H9 (cell line): Measurements from ENCODE around the gene ANKHD1. TPM values are rescaled to one million over a fixed set of nuclear protein-coding genes. Genes with fewer than 3 reads are reported as not detected.

Experiments used
- DNase-seq: peaks from one replicate; pipeline ENCODE4 v3.0.0-alpha.2; 2017
- H2AFZ ChIP-seq: one replicate; pipeline ENCODE4 v1.6.1; 2013; ENCODE audit warnings: mild to moderate bottlenecking, low read length, control low read depth, moderate library complexity
- H2AK5ac ChIP-seq: 2 replicates; pipeline ENCODE4 v1.6.1; 2013; ENCODE audit warnings: low read length, control low read depth, mixed read lengths; ENCODE audit not compliant: insufficient read length
- H2BK120ac ChIP-seq: one replicate; pipeline ENCODE4 v1.6.1; 2013; ENCODE audit warnings: low read depth, mild to moderate bottlenecking, low read length, control low read depth, inconsistent platforms; ENCODE audit not compliant: poor library complexity, severe bottlenecking
- H2BK12ac ChIP-seq: 2 replicates; pipeline ENCODE4 v1.6.1; 2013; ENCODE audit warnings: low read length, control low read depth, mixed read lengths, low read depth; ENCODE audit not compliant: insufficient read length
- H2BK15ac ChIP-seq: 2 replicates; pipeline ENCODE4 v1.6.1; 2013; ENCODE audit warnings: low read depth, low read length, control low read depth
- H2BK20ac ChIP-seq: one replicate; pipeline ENCODE4 v1.6.1; 2013; ENCODE audit warnings: low read depth, mild to moderate bottlenecking, low read length, control low read depth, inconsistent platforms; ENCODE audit not compliant: poor library complexity, severe bottlenecking
- H2BK5ac ChIP-seq: 2 replicates; pipeline ENCODE4 v1.6.1; 2013; ENCODE audit warnings: low read length, control low read depth, mixed read lengths; ENCODE audit not compliant: insufficient read length
- H3K14ac ChIP-seq: 2 replicates; pipeline ENCODE4 v1.6.1; 2013; ENCODE audit warnings: low read length, control low read depth; ENCODE audit not compliant: insufficient read depth
- H3K18ac ChIP-seq: 2 replicates; pipeline ENCODE4 v1.6.1; 2013; ENCODE audit warnings: low read depth, mild to moderate bottlenecking, mixed read lengths, low read length, control low read depth; ENCODE audit not compliant: insufficient read length
- H3K23ac ChIP-seq: 2 replicates; pipeline ENCODE4 v1.6.1; 2013; ENCODE audit warnings: low read length, control low read depth, mixed read lengths, low read depth; ENCODE audit not compliant: insufficient read length
- H3K23me2 ChIP-seq: 2 replicates; pipeline ENCODE4 v1.6.1; 2013; ENCODE audit warnings: low read depth, mild to moderate bottlenecking, mixed read lengths, low read length, control low read depth; ENCODE audit not compliant: insufficient read length, poor library complexity, severe bottlenecking
- H3K27ac ChIP-seq: 2 replicates; pipeline ENCODE4 v1.5.1; 2013; ENCODE audit warnings: low read length, control low read depth, mixed read lengths, low read depth; ENCODE audit not compliant: insufficient read length
- H3K27me3 ChIP-seq: 2 replicates; pipeline ENCODE4 v1.6.1; 2013; ENCODE audit warnings: low read length, control low read depth, inconsistent platforms; ENCODE audit not compliant: insufficient read depth
- H3K4ac ChIP-seq: 2 replicates; pipeline ENCODE4 v1.6.1; 2013; ENCODE audit warnings: low read depth, mild to moderate bottlenecking, control low read depth, inconsistent platforms, low read length, moderate library complexity
- H3K4me1 ChIP-seq: 2 replicates; pipeline ENCODE4 v1.6.1; 2013; ENCODE audit warnings: low read length, control low read depth, inconsistent platforms; ENCODE audit not compliant: insufficient read depth
- H3K4me2 ChIP-seq: 2 replicates; pipeline ENCODE4 v1.6.1; 2013; ENCODE audit warnings: low read length, control low read depth, mixed read lengths; ENCODE audit not compliant: insufficient read length, insufficient read depth
- H3K56ac ChIP-seq: 2 replicates; pipeline ENCODE4 v1.6.1; 2013; ENCODE audit warnings: low read depth, mild to moderate bottlenecking, mixed read lengths, low read length, control low read depth; ENCODE audit not compliant: insufficient read length
- H3K79me1 ChIP-seq: 2 replicates; pipeline ENCODE4 v1.6.1; 2013; ENCODE audit warnings: low read depth, mild to moderate bottlenecking, moderate library complexity, low read length, control low read depth, inconsistent platforms; ENCODE audit not compliant: insufficient read depth, poor library complexity, severe bottlenecking
- H3K79me2 ChIP-seq: 2 replicates; pipeline ENCODE4 v1.6.1; 2013; ENCODE audit warnings: low read length, control low read depth, inconsistent platforms; ENCODE audit not compliant: insufficient read depth
- H3K9ac ChIP-seq: 2 replicates; pipeline ENCODE4 v1.6.1; 2013; ENCODE audit warnings: low read length, control low read depth, mixed read lengths; ENCODE audit not compliant: insufficient read length; ENCODE audit errors: extremely low read depth
- H3K9me3 ChIP-seq: one replicate; pipeline ENCODE4 v1.6.1; 2013; ENCODE audit warnings: low read depth, low read length, inconsistent platforms; ENCODE audit not compliant: control insufficient read depth
- H3T11ph ChIP-seq: one replicate; pipeline ENCODE4 v1.6.1; 2013; ENCODE audit warnings: mild to moderate bottlenecking, low read length, control low read depth, inconsistent platforms
- H4K20me1 ChIP-seq: one replicate; pipeline ENCODE4 v1.6.1; 2013; ENCODE audit not compliant: control insufficient read depth, insufficient read length, insufficient read depth
- H4K5ac ChIP-seq: 2 replicates; pipeline ENCODE4 v1.6.1; 2013; ENCODE audit warnings: low read depth, mild to moderate bottlenecking, mixed read lengths, low read length, control low read depth; ENCODE audit not compliant: insufficient read length
- H4K8ac ChIP-seq: replicated peaks from 2 replicates; pipeline ENCODE4 v1.6.1; 2013; ENCODE audit warnings: low read length, control low read depth, mixed read lengths, low read depth; ENCODE audit not compliant: insufficient read length
- H4K91ac ChIP-seq: 2 replicates; pipeline ENCODE4 v1.6.1; 2013; ENCODE audit warnings: low read depth, mild to moderate bottlenecking, moderate library complexity, mixed read lengths, low read length, control low read depth; ENCODE audit not compliant: insufficient read length
- H3K27ac Mint-ChIP-seq, 3 experiments: 2 replicates in 2 of 3; 3 replicates in 1 of 3; pipeline ENCODE4 v1.8.0; 2020 to 2021; ENCODE audit warnings: mixed read lengths in 3 of 3, mild to moderate bottlenecking in 1 of 3, moderate library complexity in 1 of 3
- H3K27me3 Mint-ChIP-seq: 2 replicates; pipeline ENCODE4 v1.8.0; 2021; ENCODE audit warnings: low read depth, mild to moderate bottlenecking, moderate library complexity, mixed read lengths
- H3K36me3 Mint-ChIP-seq, 3 experiments: 2 replicates in 2 of 3; 3 replicates in 1 of 3; pipeline ENCODE4 v1.8.0; 2020 to 2021; ENCODE audit warnings: low read depth in 3 of 3, mixed read lengths in 3 of 3; ENCODE audit not compliant: insufficient read depth in 1 of 3
- H3K4me1 Mint-ChIP-seq, 2 experiments: 2 replicates each; pipeline ENCODE4 v1.8.0; 2020; ENCODE audit warnings: mixed read lengths in 2 of 2
- H3K4me3 Mint-ChIP-seq, 2 experiments: 2 replicates in 1 of 2; 3 replicates in 1 of 2; pipeline ENCODE4 v1.8.0; 2020 to 2021; ENCODE audit warnings: mild to moderate bottlenecking in 2 of 2, mixed read lengths in 2 of 2, moderate library complexity in 1 of 2
- H3K9me3 Mint-ChIP-seq, 2 experiments: 2 replicates in 1 of 2; 3 replicates in 1 of 2; pipeline ENCODE4 v1.8.0; 2020; ENCODE audit warnings: mild to moderate bottlenecking in 2 of 2, mixed read lengths in 2 of 2, moderate library complexity in 1 of 2
- WGBS: extraction: QIAGEN DNeasy Blood & Tissue Kit; methylation state at CpG from one replicate; pipeline ENCODE4 v1.1.7; 2013; ENCODE audit warnings: missing lambda C conversion rate, low lambda C conversion rate, mixed read lengths; ENCODE audit not compliant: insufficient read length; ENCODE audit errors: extremely low coverage; 5-methylcytosine and 5-hydroxymethylcytosine counted together
- total RNA-seq: library from RNA; stranded (reverse); gene quantifications from 2 replicates; pipeline ENCODE4 v1.2.1, GENCODE V29; 2021
- TF ChIP-seq, protein P1 (sequence below): fragments of 200-600 bp; sonication (generic); conservative IDR thresholded peaks from 3 replicates; pipeline ENCODE4 v1.8.0; 2021; ENCODE audit warnings: antibody characterized with exemption, mild to moderate bottlenecking

ANKHD1 gene
- total RNA-seq, 1 experiment from 2014 or later, result 105 TPM

GRCh38 chr5:140418862-140419520, 17.4 kb downstream of the ANKHD1 start:
- H3K4me3 Mint-ChIP-seq, result no peak overlapping the region
- H3K9me3 ChIP-seq, result no peaks in the 10 kb centered on the region
- H3K18ac ChIP-seq, result no peak overlapping the region
- no peak overlapping the region for H3K4me2 ChIP-seq
- H3K4me1 ChIP-seq, result no peaks in the 10 kb centered on the region
- H3K23ac ChIP-seq, result no peak overlapping the region
- no peak overlapping the region for H2AFZ ChIP-seq
- no peak overlapping the region for H2BK5ac ChIP-seq
- H3K23me2 ChIP-seq, result no peaks in the 10 kb centered on the region
- no peak for DNase-seq
- H3K27ac ChIP-seq, result no peak overlapping the region
- no peaks in the 10 kb centered on the region for H4K20me1 ChIP-seq
- peaks cover 25% of the 10 kb centered on the region; the same call in 1 of the 2 replicates for H3K79me2 ChIP-seq
- no peak overlapping the region for H2BK120ac ChIP-seq
- H4K5ac ChIP-seq, result no peak overlapping the region
- H3K27ac Mint-ChIP-seq, result peak overlapping the region in 2 of 3 experiments; percentile 40 to 62; a peak in 2 of 7 replicates
- no peak overlapping the region for H3K4ac ChIP-seq
- no peak overlapping the region for H2BK20ac ChIP-seq
- H3K79me1 ChIP-seq, result peaks cover 10% of the 10 kb centered on the region
- H3K27me3 Mint-ChIP-seq, result no peaks in the 10 kb centered on the region
- peaks cover 4 to 8% (median 7%) of the 10 kb centered on the region in 3 experiments; a peak in 6 of 7 replicates for H3K36me3 Mint-ChIP-seq
- H2BK12ac ChIP-seq, result no peak overlapping the region
- H2AK5ac ChIP-seq, result no peak overlapping the region
- WGBS, result no CpG with 5 or more reads among the region's 1 CpG
- TF ChIP-seq, protein P1, sequence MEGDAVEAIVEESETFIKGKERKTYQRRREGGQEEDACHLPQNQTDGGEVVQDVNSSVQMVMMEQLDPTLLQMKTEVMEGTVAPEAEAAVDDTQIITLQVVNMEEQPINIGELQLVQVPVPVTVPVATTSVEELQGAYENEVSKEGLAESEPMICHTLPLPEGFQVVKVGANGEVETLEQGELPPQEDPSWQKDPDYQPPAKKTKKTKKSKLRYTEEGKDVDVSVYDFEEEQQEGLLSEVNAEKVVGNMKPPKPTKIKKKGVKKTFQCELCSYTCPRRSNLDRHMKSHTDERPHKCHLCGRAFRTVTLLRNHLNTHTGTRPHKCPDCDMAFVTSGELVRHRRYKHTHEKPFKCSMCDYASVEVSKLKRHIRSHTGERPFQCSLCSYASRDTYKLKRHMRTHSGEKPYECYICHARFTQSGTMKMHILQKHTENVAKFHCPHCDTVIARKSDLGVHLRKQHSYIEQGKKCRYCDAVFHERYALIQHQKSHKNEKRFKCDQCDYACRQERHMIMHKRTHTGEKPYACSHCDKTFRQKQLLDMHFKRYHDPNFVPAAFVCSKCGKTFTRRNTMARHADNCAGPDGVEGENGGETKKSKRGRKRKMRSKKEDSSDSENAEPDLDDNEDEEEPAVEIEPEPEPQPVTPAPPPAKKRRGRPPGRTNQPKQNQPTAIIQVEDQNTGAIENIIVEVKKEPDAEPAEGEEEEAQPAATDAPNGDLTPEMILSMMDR, result no peak
- no peak overlapping the region for H3K9ac ChIP-seq
- no peak overlapping the region for H4K8ac ChIP-seq
- no peak overlapping the region for H3K14ac ChIP-seq
- no peaks in the 10 kb centered on the region for H3K9me3 Mint-ChIP-seq
- H3K27me3 ChIP-seq, result no peaks in the 10 kb centered on the region
- H2BK15ac ChIP-seq, result no peak overlapping the region
- no peak overlapping the region for H3T11ph ChIP-seq
- H3K4me1 Mint-ChIP-seq, result peaks cover 10 to 21% of the 10 kb centered on the region in 2 experiments
- no peak overlapping the region for H4K91ac ChIP-seq
- H3K56ac ChIP-seq, result no peak overlapping the region
